Cardiac muscle cell (in vitro differentiated cells and primary cell): Measurements from ENCODE around the gene FGF12. TPM values are rescaled to one million over a fixed set of nuclear protein-coding genes. Genes with fewer than 3 reads are reported as not detected.

ENCODE experiments used
- DNase-seq, 2 donors: peaks; one replicate each; pipeline versions ENCODE4 v3.0.0 to v3.0.0-alpha.2; 2010 to 2017; ENCODE audit warnings: low read depth in 1 of 2, low spot score in 1 of 2
- H3K27ac ChIP-seq: fragments of 200-600 bp; sonication (generic); 2 replicates; pipeline ENCODE4 v1.5.1; 2016
- H3K27me3 ChIP-seq: fragments of 200-600 bp; sonication (generic); 2 replicates; pipeline ENCODE4 v1.6.0; 2016; ENCODE audit warnings: control low read depth
- H3K36me3 ChIP-seq: fragments of 200-600 bp; sonication (generic); 2 replicates; pipeline ENCODE4 v1.5.1; 2016; ENCODE audit warnings: control low read depth
- H3K4me1 ChIP-seq: fragments of 200-600 bp; sonication (generic); 2 replicates; pipeline ENCODE4 v1.8.1; 2017; ENCODE audit warnings: low read depth, mild to moderate bottlenecking, mixed run types
- H3K4me3 ChIP-seq: fragments of 200-600 bp; sonication (generic); 2 replicates; pipeline ENCODE4 v1.5.1; 2016; ENCODE audit warnings: mild to moderate bottlenecking
- H3K9me3 ChIP-seq: fragments of 200-600 bp; sonication (generic); 2 replicates; pipeline ENCODE4 v1.5.1; 2017; ENCODE audit warnings: low read depth, mild to moderate bottlenecking, control low read depth
- CTCF ChIP-seq: IDR thresholded peaks from 2 replicates; pipeline ENCODE4 v1.5.1; 2012; ENCODE audit warnings: low read depth, mild to moderate bottlenecking, low read length
- polyA plus RNA-seq: library from polyadenylated mRNA; unstranded; fragments of >200 nt; fragmentation: Nextera tagmentation; extraction: Ambion mirVana; gene quantifications from 2 replicates; pipeline ENCODE4 v1.2.1, GENCODE V29; 2016
- total RNA-seq: library from RNA; depleted of rRNA; stranded (reverse); fragments of >200 nt; gene quantifications from 2 replicates; pipeline ENCODE4 v1.2.3, GENCODE V29; 2016

Gene FGF12
- total and polyA plus RNA-seq, 2 experiments from 2014 or later: 1.2 to 1.7 TPM

GRCh38 chr3:192482809-192483208 lies 244.5 kb downstream of the FGF12 start:
- Histone ChIP-seq H3K27ac (no peak overlapping the region), H3K4me1 (no peaks in the 10 kb centered on the region), H3K36me3 (no peaks in the 10 kb centered on the region), H3K27me3 (peaks cover 15% of the 10 kb centered on the region), H3K9me3 (no peaks in the 10 kb centered on the region), H3K4me3 (no peak overlapping the region)
- TF ChIP-seq CTCF: no peak
- peak in 1 of 2 donors; percentile 50 for DNase-seq

DNA sequence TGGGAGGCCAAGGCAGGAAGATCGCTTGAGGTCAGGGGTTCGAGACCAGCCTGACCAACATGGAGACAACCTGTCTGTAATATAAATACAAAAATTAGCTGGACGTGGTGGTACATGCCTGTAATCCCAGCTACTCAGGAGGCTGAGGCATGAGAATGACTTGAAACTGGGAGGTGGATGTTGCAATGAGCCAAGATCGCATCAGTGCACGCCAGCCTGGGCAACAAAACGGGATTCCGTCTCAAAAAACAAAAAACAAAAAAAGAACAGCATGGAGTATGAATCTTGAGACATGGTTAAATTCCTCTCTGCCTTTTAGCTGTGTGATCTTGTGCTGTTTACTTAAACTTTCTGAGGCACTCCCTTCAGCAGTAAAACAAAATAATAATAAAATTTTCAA lies 244.9 kb downstream of the FGF12 start:
- Histone ChIP-seq H3K36me3 (no peaks in the 10 kb centered on the region), H3K27me3 (peaks cover 15% of the 10 kb centered on the region), H3K4me3 (no peak overlapping the region), H3K9me3 (no peaks in the 10 kb centered on the region), H3K4me1 (no peaks in the 10 kb centered on the region), H3K27ac (no peak overlapping the region)
- DNase-seq: peak in 1 of 2 donors; percentile 74
- TF ChIP-seq CTCF: no peak

DNA sequence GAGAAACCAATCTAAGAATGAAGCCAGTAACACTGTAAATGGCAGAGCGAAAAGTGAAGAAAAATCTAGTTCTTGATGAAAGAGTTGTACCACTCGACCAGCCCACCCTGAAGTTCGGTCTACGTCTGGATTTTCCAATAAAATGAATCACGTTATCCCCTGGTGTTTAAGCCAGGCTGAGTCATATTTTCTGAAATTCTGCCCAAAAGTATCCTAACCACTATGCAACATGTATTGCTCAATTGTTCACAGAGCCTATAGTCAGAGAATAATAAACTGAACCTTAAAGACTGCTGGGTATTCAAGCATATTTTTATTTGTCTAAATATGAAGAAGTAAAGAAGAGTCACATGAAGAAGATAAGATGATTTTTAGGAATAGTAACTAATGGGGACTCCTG lies 245.7 kb downstream of the FGF12 start:
- DNase-seq: peak in 1 of 2 donors; percentile 90
- no peak for TF ChIP-seq CTCF
- no peaks in the 10 kb centered on the region for H3K4me1 ChIP-seq
- no peaks in the 10 kb centered on the region for H3K36me3 ChIP-seq
- no peak overlapping the region for H3K4me3 ChIP-seq
- peaks cover 15% of the 10 kb centered on the region for H3K27me3 ChIP-seq
- H3K27ac ChIP-seq: no peak overlapping the region
- no peaks in the 10 kb centered on the region for H3K9me3 ChIP-seq

- Histone ChIP-seq H3K9me3 (no peaks in the 10 kb centered on the region), H3K27me3 (peaks cover 24% of the 10 kb centered on the region), H3K4me1 (no peaks in the 10 kb centered on the region), H3K36me3 (no peaks in the 10 kb centered on the region), H3K27ac (no peak overlapping the region), H3K4me3 (no peak overlapping the region)
- TF ChIP-seq CTCF: peak; percentile 91
- peak; percentile 63 to 73 for DNase-seq
These were observed 259.9 kb downstream of the FGF12 start for GRCh38 chr3:192467230-192468140.

GRCh38 chr3:192449036-192449435 lies 278.3 kb downstream of the FGF12 start:
- no peak for DNase-seq
- no peak overlapping the region for H3K4me3 ChIP-seq
- peaks cover 25% of the 10 kb centered on the region for H3K27me3 ChIP-seq
- no peak overlapping the region for H3K27ac ChIP-seq
- H3K36me3 ChIP-seq: no peaks in the 10 kb centered on the region
- no peaks in the 10 kb centered on the region for H3K4me1 ChIP-seq
- TF ChIP-seq CTCF: peak; percentile 24
- no peaks in the 10 kb centered on the region for H3K9me3 ChIP-seq
